Gastroesophageal sphincter (tissue), 4 donors: ENCODE data around the gene PES1. TPM values are rescaled to one million over a fixed set of nuclear protein-coding genes. Genes with fewer than 3 reads are reported as not detected.

Experiments
- ATAC-seq: fragments of 150-250 bp; one replicate; pipeline ENCODE4 v1.9.1; 2016; ENCODE audit warnings: mild to moderate bottlenecking, moderate library complexity
- H3K27ac ChIP-seq, 4 donors: fragments of 200-600 bp; sonication (generic) in 3 of 4; 1 replicate in 3 of 4; 2 replicates in 1 of 4; pipeline ENCODE4 v1.5.1; 2016 to 2019
- H3K27me3 ChIP-seq: fragments of 200-600 bp; sonication (generic); one replicate; pipeline ENCODE4 v1.5.1; 2019
- H3K36me3 ChIP-seq, 2 donors: fragments of 200-600 bp; sonication (generic); one replicate each; pipeline ENCODE4 v1.5.1; 2019; ENCODE audit warnings: control low read depth in 1 of 2
- H3K4me1 ChIP-seq, 3 donors: fragments of 200-600 bp; sonication (generic); 1 replicate in 2 of 3; 2 replicates in 1 of 3; pipeline ENCODE4 v1.5.1; 2016 to 2019; ENCODE audit warnings: control low read depth in 2 of 3
- H3K4me3 ChIP-seq, 2 donors: fragments of 200-600 bp; sonication (generic); one replicate each; pipeline ENCODE4 v1.5.1; 2019; ENCODE audit warnings: mild to moderate bottlenecking in 1 of 2, moderate library complexity in 1 of 2
- H3K9me3 ChIP-seq, 3 donors: fragments of 200-600 bp; sonication (generic); one replicate each; pipeline ENCODE4 v1.5.1; 2017 to 2019; ENCODE audit warnings: control low read depth in 2 of 3
- CTCF ChIP-seq, 4 experiments: fragments of 200-600 bp in 2 of 4; fragments of 450-650 bp in 2 of 4; sonication (generic) in 1 of 4; IDR thresholded peaks; one replicate each; pipeline ENCODE4 v1.5.1; 2017 to 2019; ENCODE audit warnings: antibody characterized with exemption in 4 of 4, mild to moderate bottlenecking in 2 of 4, moderate library complexity in 2 of 4
- EP300 ChIP-seq: sonication (generic); formaldehyde crosslinking; IDR thresholded peaks from one replicate; pipeline ENCODE4 v1.6.1; 2017; ENCODE audit warnings: antibody characterized with exemption, mild to moderate bottlenecking
- POLR2A ChIP-seq, 2 donors: fragments of 450-650 bp; IDR thresholded peaks; one replicate each; pipeline ENCODE4 v1.6.1; 2017; ENCODE audit warnings: antibody characterized with exemption in 2 of 2, mild to moderate bottlenecking in 2 of 2, moderate library complexity in 1 of 2
- POLR2AphosphoS5 ChIP-seq: sonication (generic); formaldehyde crosslinking; IDR thresholded peaks from one replicate; pipeline ENCODE4 v1.6.1; 2017; ENCODE audit warnings: antibody characterized with exemption
- WGBS, 2 donors: methylation state at CpG; one replicate each; pipeline ENCODE4 v1.1.5; 2018; ENCODE audit warnings: low coverage in 1 of 2; 5-methylcytosine and 5-hydroxymethylcytosine counted together
- total RNA-seq, 4 donors: library from RNA; depleted of rRNA; stranded (reverse); fragments of >200 nt; gene quantifications; one replicate each; pipeline ENCODE4 v1.1.0, GENCODE V29; 2016

PES1 gene
- total RNA-seq, 4 donors from 2014 or later, result 35.5 to 48.9 (median 39.8) TPM

DNA sequence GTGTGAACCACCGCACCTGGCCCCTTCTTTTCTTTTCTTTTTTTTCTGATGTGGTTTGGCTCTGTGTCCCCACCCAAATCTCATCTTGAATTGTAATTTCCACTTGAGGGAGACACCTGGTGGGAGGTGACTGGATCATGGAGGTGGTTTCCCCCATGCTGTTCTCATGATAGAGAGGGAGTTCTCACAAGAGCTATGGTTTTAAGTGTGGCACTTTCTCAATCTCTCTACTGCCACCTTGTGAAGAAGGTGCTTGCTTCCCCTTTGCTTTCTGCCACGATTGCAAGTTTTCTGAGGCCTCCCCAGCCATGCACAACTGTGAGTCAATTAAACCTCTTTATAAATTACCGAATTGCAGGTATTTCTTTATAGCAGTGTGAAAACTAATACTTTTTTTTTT, 10.3 kb upstream of the PES1 start:
- Histone ChIP-seq H3K4me1 (peaks cover 0 to 20% (median 7%) of the 10 kb centered on the region in 3 donors), H3K36me3 (no peaks in the 10 kb centered on the region), H3K27ac (no peak overlapping the region), H3K9me3 (no peaks in the 10 kb centered on the region), H3K4me3 (no peak overlapping the region), H3K27me3 (peaks cover under 1% of the 10 kb centered on the region)
- 45 to 61% methylated on average over 2 to 3 of the region's 3 CpGs for WGBS, 2 donors
- ATAC-seq, result no peak
- TF ChIP-seq EP300 (no peak), POLR2AphosphoS5 (no peak), POLR2A (IDR thresholded peaks at IDR 0.05) (no peak), CTCF (IDR thresholded peaks at IDR 0.05) (no peak)

- H3K4me1 ChIP-seq, result peaks cover 0 to 15% (median 7%) of the 10 kb centered on the region in 3 donors
- H3K9me3 ChIP-seq, result no peaks in the 10 kb centered on the region
- TF ChIP-seq POLR2A (IDR thresholded peaks at IDR 0.05), result no peak
- no peak for TF ChIP-seq POLR2AphosphoS5
- no peak for TF ChIP-seq EP300
- TF ChIP-seq CTCF (IDR thresholded peaks at IDR 0.05), result no peak
- peaks cover 6% of the 10 kb centered on the region for H3K27me3 ChIP-seq
- 81 to 82% methylated on average over 4 to 5 of the region's 5 CpGs for WGBS, 2 donors
- no peak overlapping the region for H3K4me3 ChIP-seq
- no peaks in the 10 kb centered on the region for H3K36me3 ChIP-seq
- ATAC-seq, result no peak
- H3K27ac ChIP-seq, result no peak overlapping the region
Measured at GRCh38 chr22:30601464-30601863, 9.8 kb upstream of the PES1 start.

DNA sequence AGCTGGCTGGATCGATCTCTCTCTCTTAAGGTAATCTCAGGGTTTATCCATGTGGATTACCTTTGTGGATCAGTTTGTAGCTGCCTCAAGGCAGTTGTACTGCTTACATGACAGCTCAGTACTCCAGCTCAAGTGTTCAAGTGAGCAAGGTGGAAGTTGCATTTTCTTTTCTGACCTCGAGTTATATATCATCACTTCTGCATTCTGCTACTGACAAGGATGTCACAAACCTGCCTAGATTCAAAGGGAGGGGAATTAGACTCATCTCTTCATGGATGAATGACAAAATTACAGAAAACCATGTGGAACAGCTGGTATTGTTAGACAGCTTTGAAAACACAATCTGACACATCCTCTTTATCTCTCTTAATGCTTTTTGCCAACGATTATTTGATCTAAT, 9.2 kb upstream of the PES1 start:
- H3K36me3 ChIP-seq, result no peaks in the 10 kb centered on the region
- WGBS, 2 donors, result 43 to 67% methylated on average over 2 to 3 of the region's 3 CpGs
- no peak for TF ChIP-seq EP300
- TF ChIP-seq POLR2AphosphoS5, result no peak
- no peak for TF ChIP-seq CTCF (IDR thresholded peaks at IDR 0.05)
- TF ChIP-seq POLR2A (IDR thresholded peaks at IDR 0.05), result no peak
- H3K4me3 ChIP-seq, result no peak overlapping the region
- peaks cover 6% of the 10 kb centered on the region for H3K27me3 ChIP-seq
- ATAC-seq, result no peak
- no peak overlapping the region for H3K27ac ChIP-seq
- H3K4me1 ChIP-seq, result peaks cover 0 to 10% (median 3%) of the 10 kb centered on the region in 3 donors
- H3K9me3 ChIP-seq, result no peaks in the 10 kb centered on the region

DNA sequence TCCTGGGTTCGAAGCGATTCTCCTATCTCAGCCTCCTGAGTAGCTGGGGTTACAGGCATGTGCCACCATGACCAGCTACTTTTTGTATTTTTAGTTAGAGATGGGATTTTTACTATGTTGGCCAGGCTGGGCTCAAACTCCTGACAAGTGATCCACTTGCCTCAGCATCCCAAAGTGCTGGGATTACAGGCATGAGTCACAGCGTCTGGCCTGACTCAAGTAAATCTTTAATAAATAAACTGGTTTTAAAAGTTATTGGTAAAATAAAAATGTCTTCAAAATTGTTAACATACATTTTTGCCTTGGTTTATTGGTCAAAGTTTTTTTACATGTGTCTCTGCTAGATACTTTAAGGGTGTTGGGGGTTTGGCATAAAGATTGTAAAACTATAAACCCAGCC, 7.3 kb upstream of the PES1 start:
- Histone ChIP-seq H3K27ac (no peak overlapping the region), H3K27me3 (peaks cover 6% of the 10 kb centered on the region), H3K4me1 (no peaks in the 10 kb centered on the region), H3K4me3 (no peak overlapping the region), H3K36me3 (no peaks in the 10 kb centered on the region), H3K9me3 (no peaks in the 10 kb centered on the region)
- WGBS, 2 donors, result 100% methylated on average over 1 to 3 of the region's 3 CpGs
- TF ChIP-seq POLR2A (IDR thresholded peaks at IDR 0.05), result no peak
- TF ChIP-seq EP300, result no peak
- TF ChIP-seq POLR2AphosphoS5, result no peak
- TF ChIP-seq CTCF (IDR thresholded peaks at IDR 0.05), result no peak
- no peak for ATAC-seq

DNA sequence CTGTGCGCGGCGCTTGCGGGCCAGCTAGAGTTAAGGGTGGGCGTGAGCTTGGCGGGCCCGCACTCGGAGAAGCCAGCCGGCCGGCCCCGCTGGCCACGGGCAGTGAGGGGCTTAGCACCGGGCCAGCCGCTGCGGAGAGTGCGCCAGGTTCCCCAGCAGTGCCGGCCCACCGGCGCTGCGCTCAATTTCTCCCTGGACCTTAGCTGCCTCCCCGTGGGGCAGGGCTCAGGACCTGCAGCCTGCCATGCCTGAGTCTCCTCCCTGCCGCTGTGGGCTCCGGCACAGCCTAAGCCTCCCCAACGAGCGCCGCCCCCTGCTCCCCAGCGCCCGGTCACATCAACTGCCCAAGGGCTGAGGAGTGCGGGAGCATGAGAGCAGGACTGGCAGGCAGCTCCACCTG, 5.2 kb upstream of the PES1 start:
- no CpG with 5 or more reads among the region's 29 CpGs for WGBS, 2 donors
- TF ChIP-seq CTCF (IDR thresholded peaks at IDR 0.05), result no peak
- no peak for TF ChIP-seq POLR2AphosphoS5
- no peak for TF ChIP-seq EP300
- TF ChIP-seq POLR2A (IDR thresholded peaks at IDR 0.05), result no peak
- no peaks in the 10 kb centered on the region for H3K36me3 ChIP-seq
- H3K4me3 ChIP-seq, result no peak overlapping the region
- no peak overlapping the region for H3K27ac ChIP-seq
- H3K27me3 ChIP-seq, result peaks cover 13% of the 10 kb centered on the region
- no peaks in the 10 kb centered on the region for H3K9me3 ChIP-seq
- no peak for ATAC-seq
- peaks cover 0 to 6% (median 0%) of the 10 kb centered on the region in 3 donors for H3K4me1 ChIP-seq
